Smooth muscle cell of the brain vasculature (primary cell): ENCODE results near the gene SMPDL3A.

Experiments used
- DNase-seq: peaks from one replicate; pipeline ENCODE4 v3.0.0-alpha.2; 2012; ENCODE audit warnings: low read depth, low spot score

Gene SMPDL3A

DNA sequence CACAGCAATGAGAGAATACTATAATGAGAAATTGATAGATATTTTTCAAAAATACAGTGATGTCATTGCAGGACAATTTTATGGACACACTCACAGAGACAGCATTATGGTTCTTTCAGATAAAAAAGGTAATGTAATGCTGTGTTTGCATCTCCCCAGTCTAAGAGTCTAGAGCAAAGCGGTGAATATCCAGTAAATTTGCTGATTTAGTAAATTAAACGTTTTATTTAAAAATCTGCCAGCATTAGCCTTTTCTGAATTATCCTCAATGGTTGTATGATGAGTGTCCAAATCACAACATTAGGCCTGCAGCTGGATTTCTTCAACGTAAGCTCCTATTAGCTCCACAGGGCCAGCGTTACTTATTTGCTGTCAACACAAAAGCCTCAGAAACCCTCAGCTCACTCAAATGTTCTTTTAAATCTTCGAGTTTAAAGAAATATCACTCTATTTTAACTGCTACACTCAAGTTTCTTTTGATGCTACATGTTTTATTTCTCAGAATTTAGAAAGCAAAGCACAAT is 16.0 kb downstream of the SMPDL3A start:
- DNase-seq: no peak

GRCh38 chr6:122806291-122806690 is 17.2 kb downstream of the SMPDL3A start:
- no peak for DNase-seq

DNA sequence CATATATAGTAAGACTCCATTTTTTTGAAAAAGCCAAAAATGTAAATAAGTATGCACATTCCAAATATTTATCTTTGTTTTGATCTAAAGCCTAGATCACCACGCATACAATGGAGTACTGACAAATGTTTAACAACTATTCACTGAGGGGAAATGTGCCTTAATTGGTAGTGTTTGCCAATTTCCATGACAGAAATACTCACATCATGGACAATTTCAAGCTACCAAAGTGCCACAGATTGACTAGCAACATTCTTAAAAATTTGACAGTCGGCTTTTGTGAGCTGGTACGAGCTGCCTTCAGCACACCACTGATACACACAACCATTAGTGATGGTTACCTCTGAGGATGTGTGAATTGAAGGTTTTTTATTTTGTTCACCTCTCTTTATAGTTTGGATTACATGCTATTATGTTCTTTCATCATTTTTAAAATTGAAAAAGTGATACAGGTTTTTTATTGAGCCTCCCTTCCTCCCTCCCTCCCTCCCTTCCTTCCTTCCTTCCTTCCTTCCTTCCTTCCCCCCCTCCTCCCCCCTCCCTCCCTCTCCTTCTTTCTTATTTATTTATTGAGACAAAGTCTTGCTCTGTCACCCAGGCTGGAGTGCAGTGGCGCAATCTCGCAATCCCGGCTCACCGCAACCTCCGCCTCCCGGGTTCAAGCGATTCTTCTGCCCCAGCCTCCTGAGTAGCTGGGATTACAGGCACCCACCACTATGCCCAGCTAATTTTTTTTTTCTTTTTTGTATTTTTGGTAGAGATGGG is 19.2 kb downstream of the SMPDL3A start:
- no peak for DNase-seq

GRCh38 chr6:122809001-122809400 is 19.9 kb downstream of the SMPDL3A start:
- DNase-seq: no peak

DNA sequence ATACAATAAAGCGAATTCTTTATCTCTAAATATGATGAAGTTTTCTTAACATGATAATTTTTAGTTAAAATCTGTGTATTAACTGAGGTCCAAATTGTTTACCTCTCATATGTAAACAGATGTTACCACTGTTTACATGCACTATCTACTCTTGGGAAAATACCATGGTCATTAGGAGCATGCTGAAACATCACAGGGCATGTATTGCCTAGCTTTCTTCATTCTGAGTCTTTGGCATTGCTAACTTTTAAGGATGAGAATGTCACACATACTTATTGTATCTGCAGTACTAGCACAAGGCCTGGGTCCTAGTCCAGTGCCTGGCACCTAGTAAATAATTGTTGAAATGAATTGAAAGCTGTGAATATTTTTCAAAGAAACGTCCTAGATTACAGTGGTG is 20.6 kb downstream of the SMPDL3A start:
- no peak for DNase-seq

DNA sequence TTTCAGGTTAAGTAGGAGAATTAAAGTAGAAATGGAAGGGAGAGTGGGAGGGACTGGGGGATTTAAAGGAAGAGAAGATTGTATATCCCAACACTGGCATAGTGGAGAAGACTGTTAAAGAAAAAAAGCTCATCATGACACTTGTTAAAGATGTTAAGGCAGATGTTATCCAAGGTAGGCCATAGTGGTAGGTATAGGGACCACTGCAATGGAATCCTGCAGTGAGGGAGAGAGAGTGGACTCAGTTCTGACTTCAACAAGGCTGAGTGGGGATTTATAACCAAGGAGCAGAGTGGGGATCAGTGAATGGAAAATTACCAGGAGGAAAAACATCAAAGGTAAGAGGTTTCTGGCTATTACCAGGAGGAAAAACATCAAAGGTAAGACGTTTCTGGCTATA is 21.1 kb downstream of the SMPDL3A start:
- no peak for DNase-seq

DNA sequence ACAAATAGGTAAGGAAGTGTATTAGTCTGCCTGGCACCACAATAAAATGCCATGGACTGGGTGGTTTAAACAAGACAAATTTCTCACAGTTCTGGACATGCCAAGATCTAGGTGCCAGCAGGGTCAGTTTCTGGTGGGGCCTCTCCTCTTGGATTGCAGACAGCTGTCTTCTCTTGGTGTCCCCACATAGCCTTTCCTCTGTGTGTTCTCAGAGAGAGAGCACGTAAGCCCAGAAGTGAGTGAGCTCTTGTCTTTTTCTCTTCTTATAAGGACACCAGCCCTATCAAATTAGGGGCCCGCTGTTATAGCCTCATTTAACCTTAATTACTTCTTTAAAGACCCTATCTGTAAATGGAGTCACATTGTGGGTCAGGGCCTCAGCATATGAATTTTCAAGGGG is 28.3 kb downstream of the SMPDL3A start:
- no peak for DNase-seq

GRCh38 chr6:122817766-122818165 is 28.7 kb downstream of the SMPDL3A start:
- no peak for DNase-seq

DNA sequence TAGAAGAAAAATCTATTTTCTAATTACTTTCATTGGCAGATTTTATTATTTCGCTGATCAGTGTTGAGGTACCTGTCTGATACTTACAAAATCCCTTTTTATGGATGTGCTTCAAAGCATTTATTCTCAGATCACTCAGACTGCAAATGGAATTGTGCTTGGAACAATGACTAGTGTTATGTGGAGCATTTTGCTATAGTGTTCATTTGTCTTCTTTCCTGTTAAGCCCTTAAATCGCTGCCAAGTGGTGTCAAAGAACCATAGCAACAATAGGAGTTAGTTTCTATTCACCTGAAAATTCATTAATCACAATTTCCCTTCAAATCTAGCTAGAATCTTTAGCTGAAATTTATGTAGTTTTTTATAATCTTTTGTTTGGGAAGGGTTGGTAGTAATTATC is 29.8 kb downstream of the SMPDL3A start:
- DNase-seq: no peak

GRCh38 chr6:122821095-122821494 is 32.0 kb downstream of the SMPDL3A start:
- DNase-seq: no peak

GRCh38 chr6:122825163-122825562 is 36.1 kb downstream of the SMPDL3A start:
- no peak for DNase-seq

- no peak for DNase-seq
Observed at GRCh38 chr6:122829456-122829855, 40.4 kb downstream of the SMPDL3A start.

DNA sequence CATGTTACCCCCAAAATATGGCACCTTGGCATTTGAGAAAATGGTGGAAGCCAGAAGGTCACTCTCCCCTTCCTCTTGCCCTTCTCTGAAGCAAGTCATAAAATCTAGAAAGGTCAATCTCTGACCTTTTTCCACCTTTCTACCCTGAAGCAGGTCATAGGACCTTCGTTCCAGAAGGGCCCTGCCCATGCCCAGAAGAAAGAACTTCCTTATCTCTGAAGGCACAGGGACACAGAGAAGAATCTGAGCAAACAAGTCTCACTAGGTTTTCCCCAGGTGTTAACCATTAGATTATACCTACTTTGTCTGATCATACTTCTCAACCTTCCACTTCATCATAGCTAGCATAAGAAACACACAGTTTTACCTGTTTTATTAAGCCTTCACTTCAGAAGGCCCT is 42.5 kb downstream of the SMPDL3A start:
- no peak for DNase-seq

- DNase-seq: no peak
Observed at GRCh38 chr6:122832459-122832858, 43.4 kb downstream of the SMPDL3A start.

GRCh38 chr6:122833021-122833491 is 44.0 kb downstream of the SMPDL3A start:
- DNase-seq: no peak

- no peak for DNase-seq
Observed at GRCh38 chr6:122838060-122838780, 49.2 kb downstream of the SMPDL3A start.

GRCh38 chr6:122839472-122839871 is 50.4 kb downstream of the SMPDL3A start:
- DNase-seq: peak; percentile 37

GRCh38 chr6:122839906-122840305 is 50.8 kb downstream of the SMPDL3A start:
- no peak for DNase-seq

GRCh38 chr6:122845464-122845863 is 56.4 kb downstream of the SMPDL3A start:
- DNase-seq: no peak

- DNase-seq: no peak
Observed at GRCh38 chr6:122845916-122846612, 57.0 kb downstream of the SMPDL3A start.

DNA sequence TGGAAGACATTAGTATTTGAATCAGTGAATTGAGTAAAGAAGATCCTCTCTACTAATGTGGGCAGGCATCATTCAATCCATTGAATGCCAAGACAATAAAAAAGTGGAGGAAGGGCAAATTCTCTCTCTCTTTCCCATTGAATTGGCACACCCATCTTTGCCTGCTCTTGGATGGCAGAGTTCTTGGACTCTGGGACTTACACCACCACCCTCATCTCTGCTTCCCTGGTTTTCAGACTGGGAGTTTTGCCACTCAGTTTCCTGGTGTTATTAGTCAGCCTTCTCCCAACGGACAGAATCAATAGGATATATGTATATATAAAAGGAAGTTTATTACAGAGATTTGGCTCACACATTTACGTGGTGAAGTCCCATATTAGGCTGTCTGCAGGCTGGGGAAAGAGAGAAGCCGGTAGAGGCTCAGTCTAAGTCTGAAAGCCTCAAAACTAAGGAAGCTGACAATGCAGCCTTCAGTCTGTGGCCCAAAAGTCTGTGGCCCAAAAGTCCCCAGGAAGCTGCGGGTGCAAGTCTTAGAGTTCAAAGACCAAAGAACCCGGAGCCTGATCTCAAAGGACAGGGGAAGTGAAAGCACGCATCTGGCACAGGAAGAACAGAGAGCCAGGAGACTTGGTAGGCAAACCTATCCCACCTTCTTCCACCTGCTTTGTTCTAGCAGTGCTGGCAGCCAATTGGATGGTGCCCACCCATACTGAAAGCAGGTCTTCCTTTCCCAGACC is 64.4 kb downstream of the SMPDL3A start:
- no peak for DNase-seq
